IPS DF 6.9 (cell line): ENCODE measurements around the gene FGD2.

ENCODE experiments used
- DNase-seq: peaks from one replicate; pipeline ENCODE4 v3.0.0-alpha.2; 2013; ENCODE audit warnings: low read depth, low spot score
- H3K27ac ChIP-seq: one replicate; pipeline ENCODE4 v1.5.1; 2013; ENCODE audit warnings: low read length, control low read depth
- H3K27me3 ChIP-seq: 2 replicates; pipeline ENCODE4 v1.6.1; 2013; ENCODE audit warnings: mild to moderate bottlenecking, low read length; ENCODE audit not compliant: control insufficient read depth, insufficient read depth
- H3K36me3 ChIP-seq: 2 replicates; pipeline ENCODE4 v1.6.1; 2013; ENCODE audit warnings: low read length; ENCODE audit not compliant: control insufficient read depth, insufficient read depth
- H3K4me1 ChIP-seq: 2 replicates; pipeline ENCODE4 v1.6.1; 2013; ENCODE audit warnings: low read length; ENCODE audit not compliant: control insufficient read depth, insufficient read depth
- H3K4me3 ChIP-seq: 2 replicates; pipeline ENCODE4 v1.5.1; 2013; ENCODE audit warnings: mild to moderate bottlenecking, low read length
- H3K9me3 ChIP-seq: 2 replicates; pipeline ENCODE4 v1.6.1; 2013; ENCODE audit warnings: low read length, inconsistent platforms; ENCODE audit not compliant: control insufficient read depth, insufficient read depth
- WGBS: extraction: QIAGEN DNeasy Blood & Tissue Kit; methylation state at CpG from one replicate; pipeline ENCODE4 v1.1.7; 2013; ENCODE audit warnings: mixed read lengths, missing lambda C conversion rate; ENCODE audit not compliant: insufficient read length, insufficient coverage; 5-methylcytosine and 5-hydroxymethylcytosine counted together

FGD2 gene

DNA sequence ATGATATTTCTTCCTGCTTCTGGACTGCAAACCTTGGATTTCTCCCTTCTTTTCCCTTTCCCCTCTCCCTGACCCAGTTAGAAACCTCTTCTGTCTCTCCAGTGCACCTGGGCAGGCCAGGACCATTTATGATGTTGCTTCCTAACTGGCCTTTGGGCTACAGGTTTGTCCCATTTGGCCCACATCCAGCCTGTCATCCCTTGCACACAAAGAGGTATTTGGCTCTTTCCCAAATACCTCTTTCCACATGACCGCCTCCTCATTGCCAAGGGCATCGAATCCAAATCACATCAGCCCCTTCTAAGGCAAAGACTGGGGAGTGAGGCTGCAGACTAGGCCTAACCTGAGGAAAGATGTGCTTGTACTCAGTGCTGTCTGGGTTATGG lies 13.6 kb downstream of the FGD2 start:
- no peak for DNase-seq
- no peaks in the 10 kb centered on the region for H3K9me3 ChIP-seq
- no peaks in the 10 kb centered on the region for H3K36me3 ChIP-seq
- no peak overlapping the region for H3K27ac ChIP-seq
- no peak overlapping the region for H3K4me3 ChIP-seq
- H3K4me1 ChIP-seq, result peaks cover 2% of the 10 kb centered on the region; the same call in 1 of the 2 replicates
- no peaks in the 10 kb centered on the region for H3K27me3 ChIP-seq
- no CpG with 5 or more reads among the region's 2 CpGs for WGBS

DNA sequence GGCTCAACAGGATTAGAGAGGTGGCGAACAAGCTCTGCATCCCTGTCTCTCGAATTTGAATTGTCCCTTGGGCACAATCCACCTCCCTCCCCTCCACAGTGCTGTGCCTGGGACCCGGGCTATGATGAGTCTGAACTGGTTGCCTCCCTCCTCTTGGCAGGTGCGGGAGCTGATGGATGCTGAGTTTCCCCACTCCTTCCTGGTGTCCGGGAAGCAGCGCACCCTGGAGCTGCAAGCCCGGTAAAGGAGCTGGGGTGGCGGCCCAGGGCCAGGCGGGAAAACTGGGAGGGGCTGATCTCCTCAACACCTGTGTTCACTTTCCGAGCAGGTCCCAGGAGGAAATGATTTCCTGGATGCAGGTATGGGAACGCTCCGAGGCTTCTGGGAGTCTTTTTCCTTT lies 14.9 kb downstream of the FGD2 start:
- H3K4me1 ChIP-seq, result peaks cover 2% of the 10 kb centered on the region; the same call in 1 of the 2 replicates
- DNase-seq, result no peak
- no peaks in the 10 kb centered on the region for H3K36me3 ChIP-seq
- WGBS, result no CpG with 5 or more reads among the region's 12 CpGs
- no peak overlapping the region for H3K27ac ChIP-seq
- no peaks in the 10 kb centered on the region for H3K9me3 ChIP-seq
- H3K4me3 ChIP-seq, result no peak overlapping the region
- H3K27me3 ChIP-seq, result no peaks in the 10 kb centered on the region

DNA sequence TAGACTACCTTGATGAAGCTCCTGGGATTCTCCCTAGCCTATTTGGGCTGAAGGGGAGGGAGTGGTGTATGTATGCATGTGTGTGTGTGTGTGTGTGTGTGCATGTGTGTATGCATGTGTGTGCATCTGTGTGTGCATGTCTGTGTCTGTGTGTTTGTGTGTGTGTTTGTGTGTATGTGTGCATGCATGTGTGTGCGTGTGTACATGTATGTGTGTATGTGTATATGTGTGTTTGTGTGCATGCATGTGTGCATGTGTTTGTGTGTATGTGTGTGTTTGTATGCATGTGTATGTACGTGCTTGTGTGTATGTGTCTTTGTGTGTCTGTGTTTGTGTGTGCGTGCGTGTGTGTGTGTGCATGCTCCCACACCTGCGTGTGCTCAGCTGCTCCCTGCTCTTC lies 15.4 kb downstream of the FGD2 start:
- no CpG with 5 or more reads among the region's 5 CpGs for WGBS
- no peak for DNase-seq

DNA sequence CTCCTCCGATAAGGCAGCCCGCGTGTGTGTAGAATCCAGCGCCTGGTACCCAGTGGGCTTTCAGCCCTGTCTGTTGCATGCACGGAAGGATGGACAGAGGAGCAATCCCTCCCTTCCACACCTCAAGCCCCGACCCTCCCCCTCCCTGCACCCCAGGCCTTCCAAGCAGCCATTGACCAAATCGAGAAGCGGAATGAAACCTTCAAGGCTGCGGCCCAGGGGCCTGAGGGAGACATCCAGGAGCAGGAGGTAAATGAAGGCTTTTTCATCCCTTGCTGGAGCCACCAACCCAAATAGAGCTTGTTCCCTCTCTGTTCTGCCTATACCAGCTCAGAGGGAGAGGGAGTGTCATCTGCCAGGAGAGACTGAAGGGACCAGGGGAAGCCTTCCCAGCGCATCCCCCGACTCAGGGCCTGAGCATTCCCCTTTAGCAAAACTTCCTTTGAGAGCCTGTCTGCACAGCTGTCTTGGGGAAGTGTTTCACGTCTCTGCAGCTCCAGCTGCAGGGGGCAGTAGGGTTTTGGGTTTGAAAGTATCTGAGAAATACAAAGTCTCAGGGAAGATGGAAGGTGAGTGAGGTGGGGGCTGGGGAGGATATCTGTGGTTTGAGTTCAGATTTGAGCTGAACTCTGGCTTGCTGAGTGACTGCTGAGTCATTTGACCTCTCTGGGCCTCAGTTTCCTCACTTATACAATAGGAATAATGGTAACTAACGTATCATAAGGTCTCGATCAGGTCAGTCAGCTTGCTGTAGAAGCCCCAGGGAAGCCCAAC lies 16.1 kb downstream of the FGD2 start:
- no peak for DNase-seq
- Histone ChIP-seq H3K9me3 (no peaks in the 10 kb centered on the region), H3K36me3 (no peaks in the 10 kb centered on the region), H3K4me1 (peaks cover 2% of the 10 kb centered on the region; the same call in 1 of the 2 replicates), H3K27me3 (no peaks in the 10 kb centered on the region), H3K4me3 (no peak overlapping the region), H3K27ac (no peak overlapping the region)
- no CpG with 5 or more reads among the region's 14 CpGs for WGBS

More for the DNA sequence above, 15.4 kb downstream of the FGD2 start:
- Histone ChIP-seq H3K9me3 (no peaks in the 10 kb centered on the region), H3K27me3 (no peaks in the 10 kb centered on the region), H3K4me3 (no peak overlapping the region), H3K36me3 (no peaks in the 10 kb centered on the region), H3K4me1 (peaks cover 2% of the 10 kb centered on the region; the same call in 1 of the 2 replicates), H3K27ac (no peak overlapping the region)

DNA sequence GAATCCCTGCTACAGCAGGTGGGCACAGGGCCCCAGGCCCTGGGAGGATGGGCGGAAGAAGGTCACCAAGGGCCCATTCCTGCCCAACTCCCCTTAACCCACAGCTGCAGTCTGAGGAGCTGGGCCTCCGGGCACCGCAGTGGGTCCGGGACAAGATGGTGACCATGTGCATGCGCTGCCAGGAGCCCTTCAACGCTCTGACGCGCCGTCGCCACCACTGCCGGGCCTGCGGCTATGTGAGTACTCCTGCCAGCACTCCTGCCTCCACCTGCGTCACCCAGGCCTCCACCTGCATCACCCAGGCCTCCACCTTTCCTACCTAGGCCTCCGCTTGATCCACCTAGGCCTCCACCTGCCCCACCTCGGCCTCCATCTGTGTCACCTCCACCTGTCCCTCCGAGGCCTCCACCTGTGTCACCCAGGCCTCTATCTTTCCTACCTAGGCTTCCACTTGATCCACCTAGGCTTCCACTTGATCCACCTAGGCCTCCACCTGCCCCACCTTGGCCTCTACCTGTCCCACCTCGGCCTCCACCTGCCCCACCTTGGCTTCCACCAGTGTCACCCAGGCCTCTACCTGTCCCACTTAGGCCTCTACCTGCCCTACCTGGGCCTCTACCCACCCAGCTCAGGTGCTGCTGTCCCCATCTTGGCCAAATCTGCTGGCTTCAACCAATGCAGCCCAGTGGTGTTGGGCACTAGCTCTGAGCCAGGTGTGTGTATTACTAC lies 16.8 kb downstream of the FGD2 start:
- Histone ChIP-seq H3K36me3 (no peaks in the 10 kb centered on the region), H3K9me3 (no peaks in the 10 kb centered on the region), H3K27ac (no peak overlapping the region), H3K4me3 (no peak overlapping the region), H3K27me3 (no peaks in the 10 kb centered on the region), H3K4me1 (peaks cover 2% of the 10 kb centered on the region; the same call in 1 of the 2 replicates)
- DNase-seq, result no peak
- no CpG with 5 or more reads among the region's 17 CpGs for WGBS

DNA sequence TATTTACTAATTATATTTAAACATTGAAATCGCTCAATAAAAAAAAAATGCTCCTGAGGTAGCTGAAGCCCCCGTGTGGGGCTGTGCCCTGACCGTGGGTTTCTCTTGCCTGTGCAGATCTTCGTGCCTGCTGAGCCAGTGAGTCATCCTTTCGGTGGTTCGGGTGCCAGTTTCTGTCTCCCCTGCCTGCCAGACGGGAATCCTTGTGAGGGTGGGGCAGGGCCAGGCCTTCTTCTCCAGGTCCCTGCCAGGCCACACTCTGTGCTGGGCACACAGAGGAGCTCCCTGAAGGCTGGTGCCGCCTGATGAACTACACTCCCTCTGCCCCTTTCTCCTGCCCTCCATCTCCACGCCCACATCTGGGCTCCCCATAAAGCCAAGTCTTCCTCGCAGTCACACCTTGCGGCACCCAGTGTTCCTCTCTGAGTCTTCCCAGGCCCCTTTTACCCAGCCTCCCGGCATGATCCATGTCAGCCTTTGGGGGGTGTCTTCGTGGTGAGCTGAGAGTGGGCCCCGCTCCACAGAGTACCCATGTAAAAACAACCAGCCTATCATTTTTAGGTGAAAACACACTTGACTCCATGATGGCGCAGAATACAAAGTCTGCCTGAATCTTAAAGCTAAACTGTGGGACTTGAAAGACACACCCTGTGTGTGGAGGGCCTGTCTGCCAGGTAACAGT lies 19.3 kb downstream of the FGD2 start:
- Histone ChIP-seq H3K27me3 (no peaks in the 10 kb centered on the region), H3K36me3 (no peaks in the 10 kb centered on the region), H3K9me3 (no peaks in the 10 kb centered on the region), H3K4me1 (peaks cover 2% of the 10 kb centered on the region; the same call in 1 of the 2 replicates), H3K4me3 (no peak overlapping the region), H3K27ac (no peak overlapping the region)
- DNase-seq, result no peak
- WGBS, result no CpG with 5 or more reads among the region's 15 CpGs

DNA sequence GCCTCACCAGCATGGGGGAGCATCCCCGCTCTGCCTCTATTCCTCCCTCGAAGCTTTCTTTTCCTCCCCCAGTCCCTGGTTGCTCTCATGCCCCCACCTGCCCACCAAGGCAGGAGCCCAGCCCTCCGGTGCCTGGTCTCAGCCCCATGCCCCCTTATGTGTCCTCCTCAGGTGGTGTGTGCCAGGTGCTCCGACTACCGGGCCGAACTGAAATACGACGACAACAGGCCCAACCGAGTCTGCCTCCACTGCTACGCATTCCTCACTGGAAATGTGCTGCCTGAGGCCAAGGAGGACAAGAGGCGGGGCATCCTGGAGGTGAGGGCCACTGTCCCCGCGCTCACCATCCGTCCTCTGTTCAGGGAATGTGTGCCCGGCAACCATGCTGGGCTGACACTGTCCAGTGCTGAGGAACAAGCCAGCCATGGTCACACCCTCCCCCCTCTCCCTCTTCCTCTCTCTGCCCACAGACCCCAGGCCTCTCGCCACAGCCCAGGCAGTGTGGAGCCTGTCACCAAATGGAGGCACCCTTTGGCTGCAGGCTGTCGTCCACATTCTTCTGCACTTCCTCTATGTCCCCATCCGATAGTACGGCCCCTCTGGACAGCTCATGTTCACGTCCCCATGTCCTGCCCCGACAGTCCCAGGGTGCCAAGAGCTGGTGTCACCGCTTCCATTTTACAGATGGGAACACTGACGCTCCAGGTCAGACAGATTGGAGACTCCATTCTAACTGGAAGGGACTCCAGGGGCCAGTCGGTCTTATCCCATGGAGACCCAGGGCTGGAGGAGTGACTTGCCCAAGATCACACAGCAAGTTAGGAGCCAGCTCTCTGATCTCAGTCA lies 20.4 kb downstream of the FGD2 start:
- Histone ChIP-seq H3K27ac (no peak overlapping the region), H3K27me3 (no peaks in the 10 kb centered on the region), H3K4me3 (no peak overlapping the region), H3K9me3 (no peaks in the 10 kb centered on the region), H3K36me3 (no peaks in the 10 kb centered on the region), H3K4me1 (peaks cover 2% of the 10 kb centered on the region; the same call in 1 of the 2 replicates)
- no CpG with 5 or more reads among the region's 24 CpGs for WGBS
- DNase-seq, result no peak

DNA sequence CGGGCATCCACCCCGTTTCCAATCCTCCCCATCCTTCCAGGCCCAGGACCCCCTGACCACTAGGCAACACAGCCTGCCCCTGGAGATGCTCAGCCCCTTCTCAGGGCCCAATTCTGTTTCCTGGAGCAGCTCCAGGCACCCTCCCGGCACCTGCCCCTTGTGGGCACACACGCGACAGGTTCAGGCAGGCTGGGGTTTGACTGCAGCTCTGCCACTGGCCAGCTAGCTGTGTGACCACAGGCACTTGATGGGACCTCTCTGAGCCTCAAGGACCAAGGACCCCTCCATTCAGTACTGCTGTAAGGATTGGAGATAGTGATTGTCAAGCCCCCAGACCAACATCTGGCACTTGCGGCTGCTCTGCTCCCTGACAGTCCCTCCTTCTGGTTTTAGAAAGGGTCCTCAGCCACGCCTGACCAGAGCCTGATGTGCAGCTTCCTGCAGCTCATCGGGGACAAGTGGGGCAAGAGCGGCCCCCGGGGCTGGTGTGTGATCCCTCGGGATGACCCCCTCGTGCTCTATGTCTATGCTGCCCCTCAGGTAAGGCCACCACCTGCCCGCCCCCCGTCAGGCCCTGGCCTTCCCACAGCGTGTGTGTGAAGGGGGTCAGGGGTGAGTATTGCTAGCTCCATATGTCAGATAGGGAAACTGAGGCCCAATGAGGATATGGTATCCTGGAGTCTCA lies 21.7 kb downstream of the FGD2 start:
- Histone ChIP-seq H3K27me3 (no peaks in the 10 kb centered on the region), H3K9me3 (no peaks in the 10 kb centered on the region), H3K4me1 (no peaks in the 10 kb centered on the region), H3K36me3 (no peaks in the 10 kb centered on the region), H3K27ac (no peak overlapping the region), H3K4me3 (no peak overlapping the region)
- no peak for DNase-seq
- no CpG with 5 or more reads among the region's 15 CpGs for WGBS

DNA sequence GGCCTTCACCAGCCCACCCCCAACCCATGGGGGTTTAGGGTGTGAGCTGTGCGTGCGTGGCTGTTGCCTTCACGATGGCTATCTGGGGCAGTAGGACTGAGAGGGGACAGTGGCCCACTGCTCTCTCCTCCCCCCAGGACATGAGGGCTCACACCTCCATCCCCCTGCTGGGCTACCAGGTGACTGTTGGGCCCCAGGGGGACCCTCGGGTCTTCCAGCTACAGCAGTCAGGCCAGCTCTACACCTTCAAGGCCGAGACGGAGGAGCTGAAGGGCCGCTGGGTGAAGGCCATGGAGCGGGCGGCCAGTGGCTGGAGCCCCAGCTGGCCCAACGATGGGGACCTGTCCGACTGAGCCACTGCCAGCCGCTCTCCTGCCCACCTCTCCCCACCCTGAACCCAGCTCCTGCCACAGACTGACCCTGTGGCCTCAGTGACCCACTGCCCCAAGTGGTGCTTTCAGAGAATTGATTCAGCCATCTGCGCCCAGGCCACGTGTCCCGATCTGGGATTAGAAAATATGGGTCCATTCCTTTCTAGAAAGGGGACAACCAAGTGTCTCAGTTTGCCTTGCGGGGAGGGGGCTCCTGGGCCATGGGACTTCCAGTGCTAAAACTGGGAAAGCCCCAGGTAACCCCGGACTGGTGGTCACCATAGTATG lies 22.5 kb downstream of the FGD2 start:
- H3K36me3 ChIP-seq, result no peaks in the 10 kb centered on the region

More for the DNA sequence above, 22.5 kb downstream of the FGD2 start:
- H3K4me1 ChIP-seq, result no peaks in the 10 kb centered on the region
- no peak for DNase-seq
- no peaks in the 10 kb centered on the region for H3K9me3 ChIP-seq
- no peaks in the 10 kb centered on the region for H3K27me3 ChIP-seq
- no CpG with 5 or more reads among the region's 17 CpGs for WGBS
- no peak overlapping the region for H3K4me3 ChIP-seq
- H3K27ac ChIP-seq, result no peak overlapping the region
